ENCODE measurements around the gene KLHL22.

DNA sequence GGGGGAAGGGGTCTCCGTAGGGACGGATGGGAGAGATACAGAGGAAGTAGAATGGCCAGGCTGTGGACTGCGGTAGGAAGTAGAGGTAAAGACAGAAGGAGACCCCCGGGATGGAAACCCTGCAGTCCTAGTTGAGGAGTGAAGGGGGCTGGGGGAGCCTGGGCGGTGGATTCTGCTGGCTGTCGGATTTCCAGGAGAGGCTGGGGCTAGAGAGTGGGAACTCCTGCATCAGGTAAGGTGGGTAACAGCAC, 57.2 kb downstream of the KLHL22 start:
- TF ChIP-seq, protein P1, sequence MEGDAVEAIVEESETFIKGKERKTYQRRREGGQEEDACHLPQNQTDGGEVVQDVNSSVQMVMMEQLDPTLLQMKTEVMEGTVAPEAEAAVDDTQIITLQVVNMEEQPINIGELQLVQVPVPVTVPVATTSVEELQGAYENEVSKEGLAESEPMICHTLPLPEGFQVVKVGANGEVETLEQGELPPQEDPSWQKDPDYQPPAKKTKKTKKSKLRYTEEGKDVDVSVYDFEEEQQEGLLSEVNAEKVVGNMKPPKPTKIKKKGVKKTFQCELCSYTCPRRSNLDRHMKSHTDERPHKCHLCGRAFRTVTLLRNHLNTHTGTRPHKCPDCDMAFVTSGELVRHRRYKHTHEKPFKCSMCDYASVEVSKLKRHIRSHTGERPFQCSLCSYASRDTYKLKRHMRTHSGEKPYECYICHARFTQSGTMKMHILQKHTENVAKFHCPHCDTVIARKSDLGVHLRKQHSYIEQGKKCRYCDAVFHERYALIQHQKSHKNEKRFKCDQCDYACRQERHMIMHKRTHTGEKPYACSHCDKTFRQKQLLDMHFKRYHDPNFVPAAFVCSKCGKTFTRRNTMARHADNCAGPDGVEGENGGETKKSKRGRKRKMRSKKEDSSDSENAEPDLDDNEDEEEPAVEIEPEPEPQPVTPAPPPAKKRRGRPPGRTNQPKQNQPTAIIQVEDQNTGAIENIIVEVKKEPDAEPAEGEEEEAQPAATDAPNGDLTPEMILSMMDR (IDR thresholded peaks at IDR 0.05; ENCODE audit: poor library complexity), result no peak
- no peak for TF ChIP-seq EZH2 (IDR thresholded peaks at IDR 0.05; ENCODE audit: borderline replicate concordance)
- no peak for TF ChIP-seq EZH2phosphoT487 (IDR thresholded peaks at IDR 0.05; ENCODE audit: low read depth, severe bottlenecking, unreplicated experiment)

Data from hepatocyte (in vitro differentiated cells).